ENCODE measurements around the gene RXYLT1. TPM values are rescaled to one million over a fixed set of nuclear protein-coding genes. Genes with fewer than 3 reads are reported as not detected.

The RXYLT1 gene
- total RNA-seq, 2 donors from 2014 or later = 8.6 to 17.5 TPM

GRCh38 chr12:63843254-63843720 lies 63.6 kb downstream of the RXYLT1 start:
- peak overlapping the region; percentile 82 to 93 (median 92) for H3K27ac ChIP-seq
- TF ChIP-seq CTCF (IDR thresholded peaks at IDR 0.05) (no peak), POLR2A (IDR thresholded peaks at IDR 0.05) (no peak)
- H3K27me3 ChIP-seq = no peaks in the 10 kb centered on the region
- 9 to 20% methylated on average over 10 to 28 of the region's 28 CpGs for WGBS, 2 donors
- ATAC-seq (no peak), DNase-seq (no peak)
- H3K36me3 ChIP-seq (replicated peaks in 1 of 2; ENCODE audit: insufficient read depth in 1 of 2, low read depth in 2 of 2) = no peaks in the 10 kb centered on the region
- H3K4me1 ChIP-seq = peaks cover 22% of the 10 kb centered on the region
- intact Hi-C loops (cut with DNase I) = no loop called here
- H3K4me3 ChIP-seq = peak overlapping the region; percentile 91 to 99
- no peaks in the 10 kb centered on the region for H3K9me3 ChIP-seq

DNA sequence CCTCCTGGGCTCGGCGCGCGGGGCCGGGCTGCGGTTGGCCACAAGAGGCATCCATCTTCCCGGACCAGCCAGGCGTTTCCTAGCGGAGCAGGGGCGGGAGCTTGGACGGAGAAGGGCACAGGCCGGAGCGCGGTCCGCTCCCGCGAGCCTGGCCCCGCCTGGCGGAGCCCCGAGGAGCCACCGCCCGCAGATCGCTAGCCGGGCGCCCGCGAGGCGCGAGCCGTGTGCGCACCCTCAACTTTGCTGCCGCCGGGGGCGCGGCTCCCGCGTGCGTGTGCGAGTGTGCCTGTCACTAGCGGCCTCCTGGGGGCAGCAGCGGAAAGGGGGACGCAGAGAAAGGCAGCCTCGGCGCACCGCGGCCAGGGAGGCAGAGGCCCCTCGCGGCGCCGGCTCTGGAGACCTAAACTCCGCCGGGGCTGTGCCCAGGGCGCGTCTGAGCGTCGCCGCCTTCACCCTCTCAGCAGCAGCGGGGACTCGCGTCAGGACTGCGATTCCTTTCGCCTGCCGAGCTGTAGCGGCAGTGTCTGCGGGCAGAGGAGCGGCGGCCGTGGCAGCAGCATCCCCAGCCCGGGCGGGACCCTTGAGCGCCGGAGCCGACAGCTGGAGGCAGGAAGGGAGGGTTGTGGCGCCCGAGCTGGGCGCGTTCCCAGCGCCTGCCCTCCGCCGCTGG lies 64.1 kb downstream of the RXYLT1 start:
- peak; percentile 92 to 94 (median 93) for DNase-seq
- Histone ChIP-seq H3K4me3 (peak overlapping the region; percentile 91 to 99), H3K4me1 (peaks cover 26% of the 10 kb centered on the region), H3K9me3 (no peaks in the 10 kb centered on the region), H3K27ac (peak overlapping the region; percentile 82 to 93 (median 92)), H3K36me3 (replicated peaks in 1 of 2; ENCODE audit: insufficient read depth in 1 of 2, low read depth in 2 of 2) (no peaks in the 10 kb centered on the region), H3K27me3 (no peaks in the 10 kb centered on the region)
- 1% methylated on average over 68 of the region's 80 CpGs; no CpG with 5 or more reads in 1 of the 2 donors for WGBS, 2 donors
- TF ChIP-seq POLR2A (IDR thresholded peaks at IDR 0.05) (peak; percentile 58 to 83 (median 73)), CTCF (IDR thresholded peaks at IDR 0.05) (peak; percentile 88 to 100 (median 98))
- intact Hi-C loops (cut with DNase I) = no loop called here
- peak; percentile 88 for ATAC-seq

DNA sequence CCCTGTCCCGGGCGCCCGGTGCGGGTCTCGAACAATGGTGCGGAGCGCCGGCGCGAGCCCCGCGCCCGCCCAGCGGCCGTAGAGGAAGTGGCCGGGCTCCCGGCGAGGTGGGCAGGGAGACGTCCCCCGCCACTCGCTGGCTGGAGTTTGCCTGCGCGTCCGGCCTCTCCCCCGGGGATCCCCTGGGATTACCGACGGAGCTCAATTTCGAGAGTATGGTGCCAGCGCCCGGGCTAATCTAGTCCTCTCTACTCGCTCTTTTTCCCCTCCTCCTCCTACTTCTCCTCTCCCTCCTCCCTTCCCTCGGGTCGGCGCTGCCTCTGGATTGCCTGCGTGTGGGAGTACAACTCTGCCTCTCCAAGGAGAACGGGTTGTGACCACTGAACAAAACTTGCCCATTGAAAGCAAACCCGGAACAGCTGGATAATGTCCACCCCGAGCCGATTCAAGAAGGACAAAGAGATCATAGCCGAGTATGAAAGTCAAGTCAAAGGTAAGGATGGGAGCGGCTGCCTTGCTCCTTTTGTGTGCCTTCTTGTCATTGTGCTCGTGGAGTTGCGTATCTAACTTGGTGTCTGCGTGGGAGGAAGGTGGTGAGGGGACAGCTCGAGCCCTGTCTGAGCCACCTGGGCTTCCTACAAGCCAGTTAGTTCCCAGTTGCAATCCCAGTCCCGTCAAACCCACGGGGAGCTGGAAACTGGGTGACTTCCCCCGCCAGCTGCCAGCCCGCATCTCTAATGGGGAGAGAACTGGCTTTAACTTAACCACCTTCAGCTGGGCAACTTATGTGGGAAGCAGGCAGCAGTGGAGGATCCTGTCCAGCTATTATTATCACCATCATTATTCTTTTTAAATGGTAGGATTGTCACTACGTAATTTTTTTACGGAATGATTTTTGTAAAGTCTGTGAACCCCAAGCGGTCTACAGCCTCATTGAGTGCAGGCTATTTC lies 65.0 kb downstream of the RXYLT1 start, which contains the start of gene SRGAP1:
SRGAP1 (plus strand) TSS at position 310 of the 951 bp plus-strand sequence; CDS start at position 427, 117 bp downstream.
- Histone ChIP-seq H3K4me3 (peak within 1 kb of the TSS; percentile 91 to 99), H3K27me3 (no peaks in the 10 kb centered on the region), H3K36me3 (replicated peaks in 1 of 2; ENCODE audit: insufficient read depth in 1 of 2, low read depth in 2 of 2) (no peaks in the 10 kb centered on the region), H3K9me3 (no peaks in the 10 kb centered on the region), H3K27ac (peak within 1 kb of the TSS; percentile 82 to 93 (median 92)), H3K4me1 (peaks cover 33% of the 10 kb centered on the region)
- peak; percentile 52 for ATAC-seq
- 1% methylated on average over 27 to 52 of the region's 52 CpGs for WGBS, 2 donors
- intact Hi-C loops (cut with DNase I) = no loop called here
- TF ChIP-seq POLR2A (IDR thresholded peaks at IDR 0.05) (peak in 2 of 3 donors; percentile 55 to 68), CTCF (IDR thresholded peaks at IDR 0.05) (no peak)
- peak; percentile 58 to 71 (median 68) for DNase-seq

DNA sequence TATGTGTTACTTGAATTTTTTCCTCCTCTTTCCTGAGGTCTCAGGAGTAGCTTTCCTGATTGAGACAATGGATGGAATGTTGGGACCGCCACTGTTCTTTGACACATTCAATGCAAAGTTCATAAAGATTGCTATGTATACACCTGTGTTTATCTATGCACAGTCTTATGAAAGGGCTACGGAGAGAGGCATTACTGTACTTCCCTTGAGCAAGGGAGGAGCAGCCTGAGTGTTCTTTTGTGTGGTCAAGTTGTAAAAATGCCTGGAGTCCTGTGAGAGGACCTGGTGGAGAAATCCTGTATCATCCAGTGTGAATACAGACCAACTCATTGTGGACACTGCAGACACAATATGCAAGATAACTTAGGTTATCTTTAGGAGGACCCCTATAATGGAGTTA lies 66.0 kb downstream of the RXYLT1 start:
- DNase-seq (no peak), ATAC-seq (no peak)
- H3K36me3 ChIP-seq (replicated peaks in 1 of 2; ENCODE audit: insufficient read depth in 1 of 2, low read depth in 2 of 2) = no peaks in the 10 kb centered on the region
- TF ChIP-seq CTCF (IDR thresholded peaks at IDR 0.05) = no peak
- TF ChIP-seq POLR2A (IDR thresholded peaks at IDR 0.05) = no peak
- intact Hi-C loops (cut with DNase I) = no loop called here
- WGBS, 2 donors = 2 to 19% methylated on average over 2 of the region's 2 CpGs
- peak overlapping the region in 3 of 4 donors; percentile 91 to 93 (median 92) for H3K27ac ChIP-seq
- peaks cover 44% of the 10 kb centered on the region for H3K4me1 ChIP-seq
- H3K4me3 ChIP-seq = peak overlapping the region in 1 of 2 donors; percentile 91
- H3K9me3 ChIP-seq = no peaks in the 10 kb centered on the region
- H3K27me3 ChIP-seq = no peaks in the 10 kb centered on the region

Measured in body of pancreas (tissue), 4 donors.